ENCODE measurements around the gene BIRC5. TPM values are rescaled to one million over a fixed set of nuclear protein-coding genes. Genes with fewer than 3 reads are reported as not detected.

Gene BIRC5
- total and polyA plus RNA-seq, 9 donors: 0.11 to 1.4 (median 0.73) TPM; not detected in 2

GRCh38 chr17:78248051-78248914 lies 34.2 kb downstream of the BIRC5 start:
- intact Hi-C loops (cut with DNase I): no loop called here
- no peak overlapping the region for H3K27ac ChIP-seq
- H3K9me3 ChIP-seq: no peaks in the 10 kb centered on the region
- H3K27me3 ChIP-seq: no peaks in the 10 kb centered on the region
- no peaks in the 10 kb centered on the region for H3K36me3 ChIP-seq
- TF ChIP-seq CTCF (IDR thresholded peaks at IDR 0.05): no peak
- no peak for TF ChIP-seq POLR2A (IDR thresholded peaks at IDR 0.05)
- no peak overlapping the region for H3K4me3 ChIP-seq
- no peak for DNase-seq
- no peaks in the 10 kb centered on the region for H3K4me1 ChIP-seq (ENCODE audit: insufficient read depth)
- 74 to 85% (median 77%) methylated on average over 30 of the region's 30 CpGs for WGBS, 3 donors

- H3K27ac ChIP-seq: no peak overlapping the region
- WGBS, 3 donors: 79 to 84% (median 83%) methylated on average over 16 of the region's 16 CpGs
Observed at GRCh38 chr17:78249074-78249817, 35.2 kb downstream of the BIRC5 start.

GRCh38 chr17:78249818-78250806 lies 36.1 kb downstream of the BIRC5 start:
- Histone ChIP-seq H3K36me3 (no peaks in the 10 kb centered on the region), H3K9me3 (no peaks in the 10 kb centered on the region), H3K4me3 (no peak overlapping the region), H3K27ac (no peak overlapping the region), H3K4me1 (ENCODE audit: insufficient read depth) (no peaks in the 10 kb centered on the region), H3K27me3 (no peaks in the 10 kb centered on the region)
- DNase-seq: peak in 1 of 5 donors; percentile 30
- TF ChIP-seq CTCF (IDR thresholded peaks at IDR 0.05) (no peak), POLR2A (IDR thresholded peaks at IDR 0.05) (no peak), EP300 (IDR thresholded peaks at IDR 0.05) (no peak)
- intact Hi-C loops (cut with DNase I): loop anchor here (2.0 to 10.0 kb wide), 4 partner anchors 115 to 173 kb away; partner anchors contain the start of gene SOCS3 (in 1 of the 4)
- WGBS, 3 donors: 45 to 53% (median 46%) methylated on average over 20 of the region's 20 CpGs

More at GRCh38 chr17:78249074-78249817, 35.2 kb downstream of the BIRC5 start:
- H3K9me3 ChIP-seq: no peaks in the 10 kb centered on the region
- intact Hi-C loops (cut with DNase I): no loop called here
- H3K4me3 ChIP-seq: no peak overlapping the region
- H3K27me3 ChIP-seq: no peaks in the 10 kb centered on the region
- no peaks in the 10 kb centered on the region for H3K4me1 ChIP-seq (ENCODE audit: insufficient read depth)
- H3K36me3 ChIP-seq: no peaks in the 10 kb centered on the region
- TF ChIP-seq CTCF (IDR thresholded peaks at IDR 0.05) (no peak), EP300 (IDR thresholded peaks at IDR 0.05) (no peak), POLR2A (IDR thresholded peaks at IDR 0.05) (no peak)
- no peak for DNase-seq

All from ovary (tissue), 9 donors.